HEK293 (cell line): Measurements from ENCODE around the gene TNS4.

ENCODE experiments used
- ZNF2 ChIP-seq: fragments of 450-650 bp; formaldehyde crosslinking; IDR thresholded peaks from 2 replicates; pipeline ENCODE4 v1.5.1; 2016; ENCODE audit warnings: missing biosample characterization, missing genetic modification characterization
- ZNF670 ChIP-seq: fragments of 450-650 bp; formaldehyde crosslinking; IDR thresholded peaks from 2 replicates; pipeline ENCODE4 v1.5.1; 2016; ENCODE audit warnings: missing biosample characterization, missing genetic modification characterization, low read depth
- ZNF777 ChIP-seq: fragments of 450-650 bp; formaldehyde crosslinking; IDR thresholded peaks from 2 replicates; pipeline ENCODE4 v1.5.1; 2017; ENCODE audit warnings: missing biosample characterization, missing genetic modification characterization, borderline replicate concordance
- TF ChIP-seq, protein P1 (sequence below): fragments of 450-650 bp; formaldehyde crosslinking; IDR thresholded peaks from 2 replicates; pipeline ENCODE4 v1.5.1; 2016; ENCODE audit warnings: missing biosample characterization, missing genetic modification characterization
- TF ChIP-seq, protein P2 (sequence below): fragments of 450-650 bp; formaldehyde crosslinking; IDR thresholded peaks from 2 replicates; pipeline ENCODE4; 2016; ENCODE audit warnings: missing biosample characterization, missing genetic modification characterization

DNA sequence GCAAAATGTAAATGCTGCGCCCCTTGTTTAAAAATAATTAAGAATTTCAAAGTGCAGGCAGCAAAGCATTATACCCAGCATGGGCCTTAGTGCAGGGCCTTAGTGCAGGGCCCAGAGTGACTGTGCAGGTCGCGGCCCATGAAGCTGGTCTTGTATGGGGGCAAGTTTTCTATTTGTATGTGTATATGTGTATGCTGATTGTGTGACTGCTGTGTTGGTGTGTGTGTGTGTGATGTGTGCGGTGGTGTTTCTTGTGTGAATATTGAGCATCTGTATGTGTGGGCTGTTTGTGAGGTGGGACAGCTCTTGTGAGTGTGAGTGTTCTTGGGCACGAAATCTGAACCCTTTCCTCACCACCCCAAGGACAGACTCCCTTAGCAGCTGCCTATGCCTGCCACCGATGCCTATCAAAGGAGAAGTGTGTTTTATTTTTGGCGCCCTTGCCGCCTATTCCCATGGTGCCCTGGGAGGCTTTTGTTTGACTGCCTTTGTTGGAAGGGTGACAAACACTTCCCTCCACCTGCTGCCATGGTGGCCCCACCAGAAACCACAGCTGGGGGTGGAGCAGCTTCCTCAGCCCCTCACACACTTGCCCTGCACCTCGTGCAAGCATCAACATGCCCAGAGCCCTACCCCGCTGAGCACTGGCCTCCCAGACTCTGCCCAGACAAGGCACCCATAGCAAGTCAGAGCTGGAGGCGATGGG lies 45.8 kb upstream of the TNS4 start:
- no peak for TF ChIP-seq ZNF777 (tag by site-specific recombination)
- TF ChIP-seq, protein P1, sequence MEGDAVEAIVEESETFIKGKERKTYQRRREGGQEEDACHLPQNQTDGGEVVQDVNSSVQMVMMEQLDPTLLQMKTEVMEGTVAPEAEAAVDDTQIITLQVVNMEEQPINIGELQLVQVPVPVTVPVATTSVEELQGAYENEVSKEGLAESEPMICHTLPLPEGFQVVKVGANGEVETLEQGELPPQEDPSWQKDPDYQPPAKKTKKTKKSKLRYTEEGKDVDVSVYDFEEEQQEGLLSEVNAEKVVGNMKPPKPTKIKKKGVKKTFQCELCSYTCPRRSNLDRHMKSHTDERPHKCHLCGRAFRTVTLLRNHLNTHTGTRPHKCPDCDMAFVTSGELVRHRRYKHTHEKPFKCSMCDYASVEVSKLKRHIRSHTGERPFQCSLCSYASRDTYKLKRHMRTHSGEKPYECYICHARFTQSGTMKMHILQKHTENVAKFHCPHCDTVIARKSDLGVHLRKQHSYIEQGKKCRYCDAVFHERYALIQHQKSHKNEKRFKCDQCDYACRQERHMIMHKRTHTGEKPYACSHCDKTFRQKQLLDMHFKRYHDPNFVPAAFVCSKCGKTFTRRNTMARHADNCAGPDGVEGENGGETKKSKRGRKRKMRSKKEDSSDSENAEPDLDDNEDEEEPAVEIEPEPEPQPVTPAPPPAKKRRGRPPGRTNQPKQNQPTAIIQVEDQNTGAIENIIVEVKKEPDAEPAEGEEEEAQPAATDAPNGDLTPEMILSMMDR (tag by site-specific recombination), result no peak
- TF ChIP-seq, protein P2, sequence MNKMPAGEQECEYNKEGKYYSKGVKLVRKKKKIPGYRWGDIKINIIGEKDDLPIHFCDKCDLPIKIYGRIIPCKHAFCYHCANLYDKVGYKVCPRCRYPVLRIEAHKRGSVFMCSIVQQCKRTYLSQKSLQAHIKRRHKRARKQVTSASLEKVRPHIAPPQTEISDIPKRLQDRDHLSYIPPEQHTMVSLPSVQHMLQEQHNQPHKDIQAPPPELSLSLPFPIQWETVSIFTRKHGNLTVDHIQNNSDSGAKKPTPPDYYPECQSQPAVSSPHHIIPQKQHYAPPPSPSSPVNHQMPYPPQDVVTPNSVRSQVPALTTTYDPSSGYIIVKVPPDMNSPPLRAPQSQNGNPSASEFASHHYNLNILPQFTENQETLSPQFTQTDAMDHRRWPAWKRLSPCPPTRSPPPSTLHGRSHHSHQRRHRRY (tag by site-specific recombination), result no peak
- no peak for TF ChIP-seq ZNF2 (tag by site-specific recombination)
- no peak for TF ChIP-seq ZNF670
